ENCODE results near the gene COMMD8. TPM values are rescaled to one million over a fixed set of nuclear protein-coding genes. Genes with fewer than 3 reads are reported as not detected.

COMMD8 gene
- total and polyA plus RNA-seq, 2 experiments from 2014 or later: 58.0 to 71.7 TPM

GRCh38 chr4:47469951-47470350 is 6.4 kb upstream of the COMMD8 start:
- DNase-seq: peak; percentile 62
- peaks cover 15% of the 10 kb centered on the region for H3F3A ChIP-seq (ENCODE audit: insufficient read depth)
- no peaks in the 10 kb centered on the region for H3K27me3 ChIP-seq (replicated peaks; ENCODE audit: insufficient read depth)
- H3K4me2 ChIP-seq (ENCODE audit: unreplicated experiment): peak overlapping the region; percentile 10
- H3K4me1 ChIP-seq (ENCODE audit: insufficient read depth): peaks cover 28% of the 10 kb centered on the region
- H3K4me3 ChIP-seq: no peak overlapping the region
- no peak overlapping the region for H3K9ac ChIP-seq
- in situ Hi-C loops (cut with MboI): no loop called here
- WGBS, 2 experiments (ENCODE audit: low coverage in 1 of 2, low lambda C conversion rate in 2 of 2, missing lambda C conversion rate in 2 of 2): 78 to 79% methylated on average over 3 of the region's 3 CpGs
- peak overlapping the region; percentile 14 for H3K27ac ChIP-seq
- TF ChIP-seq EZH2 (IDR thresholded peaks at IDR 0.05; ENCODE audit: insufficient read depth, poor library complexity, severe bottlenecking) (no peak), EZH2phosphoT487 (IDR thresholded peaks at IDR 0.05; ENCODE audit: insufficient read depth, low read depth) (no peak)
- H2AFZ ChIP-seq: 0 out of 2 replicates have a peak overlapping the region, but pooled peaks have one; percentile 8
- H3K9me3 ChIP-seq (ENCODE audit: low read depth): no peaks in the 10 kb centered on the region
- 0 out of 2 replicates have a peak, but pooled peaks cover 7% of the 10 kb centered on the region for H3K9me2 ChIP-seq (ENCODE audit: insufficient read depth)
- no peaks in the 10 kb centered on the region for H3K36me3 ChIP-seq (ENCODE audit: low read depth)
- H3K79me2 ChIP-seq (ENCODE audit: insufficient read depth): no peaks in the 10 kb centered on the region
- no peaks in the 10 kb centered on the region for H4K20me1 ChIP-seq (ENCODE audit: insufficient read depth)

- H3K36me3 ChIP-seq (ENCODE audit: low read depth): no peaks in the 10 kb centered on the region
- in situ Hi-C loops (cut with MboI): no loop called here
- peak overlapping the region; percentile 14 for H3K27ac ChIP-seq
- peak; percentile 59 for DNase-seq
- no peaks in the 10 kb centered on the region for H3K27me3 ChIP-seq (replicated peaks; ENCODE audit: insufficient read depth)
- H3K4me2 ChIP-seq (ENCODE audit: unreplicated experiment): peak overlapping the region; percentile 65
- WGBS, 2 experiments (ENCODE audit: low coverage in 1 of 2, low lambda C conversion rate in 2 of 2, missing lambda C conversion rate in 2 of 2): 81 to 82% methylated on average over 6 of the region's 6 CpGs
- peaks cover 15% of the 10 kb centered on the region for H3F3A ChIP-seq (ENCODE audit: insufficient read depth)
- no peaks in the 10 kb centered on the region for H3K9me3 ChIP-seq (ENCODE audit: low read depth)
- no peaks in the 10 kb centered on the region for H4K20me1 ChIP-seq (ENCODE audit: insufficient read depth)
- H3K4me1 ChIP-seq (ENCODE audit: insufficient read depth): peaks cover 31% of the 10 kb centered on the region
- 0 out of 2 replicates have a peak, but pooled peaks cover 7% of the 10 kb centered on the region for H3K9me2 ChIP-seq (ENCODE audit: insufficient read depth)
- H3K9ac ChIP-seq: no peak overlapping the region
- H3K79me2 ChIP-seq (ENCODE audit: insufficient read depth): no peaks in the 10 kb centered on the region
- TF ChIP-seq EZH2 (IDR thresholded peaks at IDR 0.05; ENCODE audit: insufficient read depth, poor library complexity, severe bottlenecking) (no peak), EZH2phosphoT487 (IDR thresholded peaks at IDR 0.05; ENCODE audit: insufficient read depth, low read depth) (no peak)
- peak overlapping the region; percentile 36; the same call in 1 of the 2 replicates for H3K4me3 ChIP-seq
- H2AFZ ChIP-seq: no peak overlapping the region
Measured at GRCh38 chr4:47468706-47469365, 5.3 kb upstream of the COMMD8 start.

DNA sequence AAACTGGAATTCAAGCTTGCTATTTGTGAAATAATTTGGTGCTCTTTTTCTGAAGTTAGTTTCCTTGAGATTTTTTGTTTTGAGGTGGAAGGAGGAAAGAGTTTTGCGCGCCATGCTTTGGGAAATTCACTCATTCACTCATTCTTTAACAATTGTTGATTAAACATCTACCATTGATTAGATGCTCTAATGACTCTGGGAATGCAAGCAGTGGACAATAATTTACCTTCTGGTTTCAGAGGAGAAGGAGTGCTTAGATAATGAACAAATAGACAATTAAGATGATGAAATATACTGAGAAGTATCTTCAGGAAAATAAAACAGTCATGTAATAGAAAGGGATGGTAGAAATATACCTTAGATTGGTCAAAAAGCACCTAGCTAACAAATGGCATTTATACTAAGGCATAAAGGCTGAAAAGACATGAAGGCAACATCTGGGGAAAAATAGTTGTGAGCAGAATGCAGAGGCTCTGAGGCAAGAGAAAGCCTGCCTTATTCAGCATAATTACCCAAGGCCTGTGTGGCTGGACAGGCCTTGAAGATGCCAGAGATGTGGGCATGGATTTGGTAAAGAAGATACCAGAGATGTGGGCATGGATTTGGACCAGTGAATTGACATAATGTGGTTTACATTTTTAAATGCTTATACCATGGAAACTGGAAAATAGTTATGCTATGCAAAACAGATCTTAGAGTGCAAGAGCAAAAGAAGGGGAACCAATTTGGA is 2.7 kb upstream of the COMMD8 start:
- TF ChIP-seq EZH2 (IDR thresholded peaks at IDR 0.05; ENCODE audit: insufficient read depth, poor library complexity, severe bottlenecking): no peak
- TF ChIP-seq EZH2phosphoT487 (IDR thresholded peaks at IDR 0.05; ENCODE audit: insufficient read depth, low read depth): no peak
- Histone ChIP-seq H3F3A (ENCODE audit: insufficient read depth) (peaks cover 15% of the 10 kb centered on the region), H3K4me1 (ENCODE audit: insufficient read depth) (peaks cover 32% of the 10 kb centered on the region), H3K9ac (no peak overlapping the region), H3K4me2 (ENCODE audit: unreplicated experiment) (no peak overlapping the region), H3K4me3 (no peak overlapping the region), H3K9me2 (ENCODE audit: insufficient read depth) (no peaks in the 10 kb centered on the region), H2AFZ (no peak overlapping the region), H3K27ac (no peak overlapping the region), H3K9me3 (ENCODE audit: low read depth) (no peaks in the 10 kb centered on the region), H3K36me3 (ENCODE audit: low read depth) (no peaks in the 10 kb centered on the region), H3K79me2 (ENCODE audit: insufficient read depth) (peaks cover 19% of the 10 kb centered on the region), H3K27me3 (replicated peaks; ENCODE audit: insufficient read depth) (no peaks in the 10 kb centered on the region), H4K20me1 (ENCODE audit: insufficient read depth) (no peaks in the 10 kb centered on the region)
- WGBS, 2 experiments (ENCODE audit: low coverage in 1 of 2, low lambda C conversion rate in 2 of 2, missing lambda C conversion rate in 2 of 2): 27 to 32% methylated on average over 2 of the region's 2 CpGs
- no peak for DNase-seq
- in situ Hi-C loops (cut with MboI): no loop called here

GRCh38 chr4:47465004-47465403 is 1.5 kb upstream of the COMMD8 start:
- H3K9ac ChIP-seq: no peak overlapping the region
- H3K27ac ChIP-seq: no peak overlapping the region
- DNase-seq: no peak
- H3K9me3 ChIP-seq (ENCODE audit: low read depth): no peaks in the 10 kb centered on the region
- H3K36me3 ChIP-seq (ENCODE audit: low read depth): no peaks in the 10 kb centered on the region
- no peak for TF ChIP-seq EZH2phosphoT487 (IDR thresholded peaks at IDR 0.05; ENCODE audit: insufficient read depth, low read depth)
- H3K4me3 ChIP-seq: no peak overlapping the region
- H2AFZ ChIP-seq: no peak overlapping the region
- no peaks in the 10 kb centered on the region for H3K9me2 ChIP-seq (ENCODE audit: insufficient read depth)
- peaks cover 22% of the 10 kb centered on the region for H3K4me1 ChIP-seq (ENCODE audit: insufficient read depth)
- peaks cover 9% of the 10 kb centered on the region for H3F3A ChIP-seq (ENCODE audit: insufficient read depth)
- H3K4me2 ChIP-seq (ENCODE audit: unreplicated experiment): no peak overlapping the region
- no peaks in the 10 kb centered on the region for H4K20me1 ChIP-seq (ENCODE audit: insufficient read depth)
- in situ Hi-C loops (cut with MboI): no loop called here
- peaks cover 28% of the 10 kb centered on the region for H3K79me2 ChIP-seq (ENCODE audit: insufficient read depth)
- WGBS, 2 experiments (ENCODE audit: low coverage in 1 of 2, low lambda C conversion rate in 2 of 2, missing lambda C conversion rate in 2 of 2): 66 to 74% methylated on average over 2 of the region's 2 CpGs
- H3K27me3 ChIP-seq (replicated peaks; ENCODE audit: insufficient read depth): no peaks in the 10 kb centered on the region

Data from GM23248 (cell line).